Measurements from ENCODE around the gene AMOT.

The AMOT gene

GRCh38 chrX:112784692-112785091 lies 55.9 kb downstream of the AMOT start:
- DNase-seq (ENCODE audit: extremely low spot score) = no peak
- ChIA-PET CTCF (no interaction called here), POLR2A (no interaction called here)
- no peak for TF ChIP-seq CTCF (IDR thresholded peaks at IDR 0.05; ENCODE audit: control extremely low read depth, extremely low read depth, low read depth, missing control alignments)

- no peak for TF ChIP-seq CTCF (IDR thresholded peaks at IDR 0.05; ENCODE audit: control extremely low read depth, extremely low read depth, low read depth, missing control alignments)
- ChIA-PET CTCF (no interaction called here), POLR2A (no interaction called here)
- DNase-seq (ENCODE audit: extremely low spot score) = no peak
Measured at GRCh38 chrX:112779139-112779538, 61.5 kb downstream of the AMOT start.

DNA sequence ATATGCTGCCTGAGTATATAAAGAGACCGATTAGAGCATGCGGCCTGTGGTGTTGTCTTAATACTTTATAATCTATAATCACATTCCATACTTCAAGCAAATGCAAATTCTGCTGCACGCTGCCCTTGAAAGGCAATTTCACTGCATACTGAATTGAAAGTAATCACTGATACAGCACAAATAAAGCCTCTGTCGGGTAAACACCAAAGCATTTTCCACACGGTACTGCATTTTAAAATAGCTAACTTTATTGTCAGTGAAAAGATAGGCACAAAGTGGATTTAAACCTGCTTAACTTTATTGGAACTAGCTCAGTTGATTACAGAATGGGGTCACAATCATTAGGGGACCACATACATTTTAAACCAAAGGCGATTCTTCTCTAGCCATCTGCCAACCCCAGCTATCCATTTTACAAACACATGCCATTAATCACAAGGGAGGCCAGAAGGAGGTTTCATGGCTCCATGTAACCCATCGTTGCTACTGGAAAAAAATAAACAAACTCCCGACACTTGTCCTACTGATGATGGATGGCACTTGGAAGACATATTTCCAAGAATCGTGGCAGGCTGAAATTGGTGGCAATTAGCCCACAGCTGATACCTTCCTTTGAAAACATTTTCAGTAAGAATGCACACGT lies 65.9 kb downstream of the AMOT start:
- ChIA-PET POLR2A (no interaction called here), CTCF (no interaction called here)
- TF ChIP-seq CTCF (IDR thresholded peaks at IDR 0.05; ENCODE audit: control extremely low read depth, extremely low read depth, low read depth, missing control alignments) = no peak
- no peak for DNase-seq (ENCODE audit: extremely low spot score)

GRCh38 chrX:112774142-112774541 lies 66.5 kb downstream of the AMOT start:
- TF ChIP-seq CTCF (IDR thresholded peaks at IDR 0.05; ENCODE audit: control extremely low read depth, extremely low read depth, low read depth, missing control alignments) = no peak
- no peak for DNase-seq (ENCODE audit: extremely low spot score)
- ChIA-PET POLR2A (no interaction called here), CTCF (no interaction called here)

DNA sequence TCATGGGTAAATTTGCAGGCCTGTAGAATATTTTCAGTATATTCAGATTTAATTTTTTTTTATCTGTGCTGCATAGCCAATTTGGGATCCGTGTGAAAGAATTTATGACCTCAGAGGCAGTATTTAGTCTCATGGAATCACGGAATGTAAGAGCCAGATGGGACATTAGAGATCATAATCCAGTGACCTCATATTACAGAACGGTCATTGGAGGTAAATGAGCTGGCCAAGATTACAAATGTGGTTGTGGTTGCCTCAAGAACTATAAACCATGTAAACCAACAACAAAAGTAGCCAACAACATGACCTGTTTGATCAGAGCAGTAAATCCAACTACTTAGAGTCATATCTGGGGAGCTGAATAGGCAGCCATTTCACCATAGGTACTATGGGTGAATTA lies 71.6 kb downstream of the AMOT start:
- no peak for DNase-seq (ENCODE audit: extremely low spot score)
- CTCF ChIA-PET = no interaction called here
- POLR2A ChIA-PET = no interaction called here

DNA sequence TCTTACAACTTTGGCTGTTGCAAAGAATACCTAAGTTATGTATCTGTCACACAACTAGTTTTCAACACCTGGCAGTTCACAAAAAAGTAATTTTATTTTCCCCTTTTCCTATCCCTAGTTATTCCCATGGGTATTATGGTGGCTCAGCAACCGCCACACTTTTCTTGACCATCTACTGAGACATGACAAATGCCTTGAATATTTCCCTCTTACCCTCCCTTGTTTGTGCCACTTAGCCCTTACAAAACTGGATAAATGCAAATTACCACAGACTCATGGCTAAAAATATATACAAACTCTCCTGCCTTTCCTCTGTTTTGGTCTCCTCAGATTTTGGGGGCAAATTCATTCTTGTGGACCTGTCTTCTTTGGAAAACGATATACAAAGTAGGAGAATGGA lies 72.1 kb downstream of the AMOT start:
- ChIA-PET CTCF (no interaction called here), POLR2A (no interaction called here)
- TF ChIP-seq CTCF (IDR thresholded peaks at IDR 0.05; ENCODE audit: control extremely low read depth, extremely low read depth, low read depth, missing control alignments) = no peak
- DNase-seq (ENCODE audit: extremely low spot score) = no peak

More for the DNA sequence above, 71.6 kb downstream of the AMOT start:
- TF ChIP-seq CTCF (IDR thresholded peaks at IDR 0.05; ENCODE audit: control extremely low read depth, extremely low read depth, low read depth, missing control alignments) = no peak

- ChIA-PET CTCF (no interaction called here), POLR2A (no interaction called here)
- TF ChIP-seq CTCF (IDR thresholded peaks at IDR 0.05; ENCODE audit: control extremely low read depth, extremely low read depth, low read depth, missing control alignments) = no peak
- DNase-seq (ENCODE audit: extremely low spot score) = no peak
Measured at GRCh38 chrX:112766774-112767173, 73.9 kb downstream of the AMOT start.
